Skin epidermis (tissue), 12 donors: ENCODE data around the gene SCAND1.

Experiments
- H3K27ac ChIP-seq, 21 experiments: fragments of 200-600 bp; sonication (generic) in 11 of 21; one replicate each; pipeline ENCODE4 v1.5.0; 2020; ENCODE audit warnings: mild to moderate bottlenecking in 3 of 21, inconsistent platforms in 2 of 21, moderate library complexity in 2 of 21
- H3K4me3 ChIP-seq, 7 experiments: fragments of 200-600 bp; sonication (generic) in 2 of 7; one replicate each; pipeline ENCODE4 v1.5.0; 2020; ENCODE audit warnings: inconsistent platforms in 2 of 7, mild to moderate bottlenecking in 2 of 7, moderate library complexity in 1 of 7

The SCAND1 gene

GRCh38 chr20:35910254-35910653 lies 44.0 kb downstream of the SCAND1 start:
- H3K27ac ChIP-seq = no peak overlapping the region
- no peak overlapping the region for H3K4me3 ChIP-seq

- Histone ChIP-seq H3K27ac (no peak overlapping the region), H3K4me3 (no peak overlapping the region)
Observed at GRCh38 chr20:35909796-35910195, 44.5 kb downstream of the SCAND1 start.

GRCh38 chr20:35909176-35909575 lies 45.1 kb downstream of the SCAND1 start:
- Histone ChIP-seq H3K27ac (no peak overlapping the region), H3K4me3 (no peak overlapping the region)

- Histone ChIP-seq H3K27ac (no peak overlapping the region), H3K4me3 (no peak overlapping the region)
Observed at GRCh38 chr20:35908007-35908406, 46.3 kb downstream of the SCAND1 start.

GRCh38 chr20:35907017-35907701 lies 47.1 kb downstream of the SCAND1 start:
- no peak overlapping the region for H3K4me3 ChIP-seq

GRCh38 chr20:35904982-35905663 lies 49.2 kb downstream of the SCAND1 start:
- Histone ChIP-seq H3K27ac (no peak overlapping the region), H3K4me3 (no peak overlapping the region)

More at GRCh38 chr20:35907017-35907701, 47.1 kb downstream of the SCAND1 start:
- H3K27ac ChIP-seq = peak overlapping the region in 2 of 21 experiments; percentile 6 to 11

GRCh38 chr20:35903843-35904242 lies 50.5 kb downstream of the SCAND1 start:
- Histone ChIP-seq H3K4me3 (no peak overlapping the region), H3K27ac (no peak overlapping the region)
